Transverse colon (tissue), 4 donors: ENCODE data around the gene ALDH18A1. TPM values are rescaled to one million over a fixed set of nuclear protein-coding genes. Genes with fewer than 3 reads are reported as not detected.
"Not testable (repeated sequence)": the region's sequence is repeated elsewhere in the genome, so short reads cannot be mapped to it uniquely, and the experiment has no call there.

Experiments used
- DNase-seq: peaks from one replicate; pipeline ENCODE4 v3.0.0-alpha.2; 2019
- H3K27ac ChIP-seq, 4 donors: fragments of 200-600 bp; sonication (generic); 2 replicates each; pipeline ENCODE4 v1.5.1; 2016 to 2018; ENCODE audit warnings: inconsistent platforms in 4 of 4
- H3K27me3 ChIP-seq: fragments of 200-600 bp; sonication (generic); 2 replicates; pipeline ENCODE4 v1.5.1; 2017; ENCODE audit warnings: inconsistent platforms
- H3K36me3 ChIP-seq, 4 donors: fragments of 200-600 bp; sonication (generic); 2 replicates each; pipeline ENCODE4 v1.5.1; 2017 to 2019; ENCODE audit warnings: inconsistent platforms in 4 of 4
- H3K4me1 ChIP-seq, 4 donors: fragments of 200-600 bp; sonication (generic); 2 replicates each; pipeline ENCODE4 v1.5.1; 2017 to 2020; ENCODE audit warnings: inconsistent platforms in 4 of 4
- H3K4me3 ChIP-seq, 4 donors: fragments of 200-600 bp; sonication (generic); 1 replicate in 1 of 4; 2 replicates in 3 of 4; pipeline versions ENCODE4 v1.5.1 to v1.6.1; 2017 to 2019; ENCODE audit warnings: inconsistent platforms in 4 of 4
- H3K9me3 ChIP-seq, 2 donors: fragments of 200-600 bp; sonication (generic); 2 replicates each; pipeline ENCODE4 v1.5.1; 2017 to 2019; ENCODE audit warnings: inconsistent platforms in 2 of 2
- CTCF ChIP-seq, 5 experiments: fragments of 200-600 bp in 3 of 5; fragments of 450-650 bp in 2 of 5; sonication (generic) in 3 of 5; IDR thresholded peaks; 1 replicate in 2 of 5; 2 replicates in 3 of 5; pipeline ENCODE4 v1.5.1; 2016 to 2017; ENCODE audit warnings: antibody characterized with exemption in 5 of 5, inconsistent platforms in 3 of 5, mild to moderate bottlenecking in 2 of 5, moderate library complexity in 1 of 5
- EP300 ChIP-seq: sonication (generic); formaldehyde crosslinking; IDR thresholded peaks from one replicate; pipeline ENCODE4 v1.6.1; 2017; ENCODE audit warnings: antibody characterized with exemption, low read depth
- POLR2A ChIP-seq: fragments of 450-650 bp; IDR thresholded peaks from one replicate; pipeline ENCODE4 v1.6.1; 2016; ENCODE audit warnings: antibody characterized with exemption, mild to moderate bottlenecking, moderate library complexity
- POLR2AphosphoS5 ChIP-seq, 3 donors: sonication (generic); formaldehyde crosslinking; IDR thresholded peaks; one replicate each; pipeline ENCODE4 v1.6.1; 2016; ENCODE audit warnings: antibody characterized with exemption in 3 of 3
- WGBS, 2 donors: methylation state at CpG; one replicate each; pipeline ENCODE4 v1.1.5; 2018; ENCODE audit warnings: low coverage in 1 of 2; 5-methylcytosine and 5-hydroxymethylcytosine counted together
- in situ Hi-C, 4 donors: fragments of 200-750 bp; cut with MboI; loops; one replicate each; pipeline versions ENCODE4 v1.15.0 to v1.15.1; 2017; ENCODE audit warnings: low sequenced_read_pairs in 3 of 4, low pct_ligation_motif_present in 1 of 4, low pct_unique_long_range_greater_than_20kb in 1 of 4
- intact Hi-C: fragments of 100-400 bp; cut with DNase I; formaldehyde crosslinking; loops from one replicate; pipeline ENCODE4 v1.15.1; 2023; ENCODE audit warnings: low total_unique reads
- total RNA-seq, 4 donors: library from RNA; depleted of rRNA; stranded (reverse); fragments of >200 nt; gene quantifications; one replicate each; pipeline ENCODE4 v1.1.0, GENCODE V29; 2016

The ALDH18A1 gene
- total RNA-seq, 4 donors from 2014 or later, result 98.7 to 130 (median 116) TPM

- H3K4me1 ChIP-seq, result peaks cover 0 to 29% (median 21%) of the 10 kb centered on the region in 4 donors
- in situ Hi-C loops (loop anchor here in 1 of 4 donors (25.0 kb wide), 1 partner anchor 389 kb away; no protein-coding TSS in a partner anchor), intact Hi-C loops (no loop called here)
- WGBS, 2 donors, result 88 to 93% methylated on average over 3 to 4 of the region's 4 CpGs
- peaks cover 0 to 24% (median 10%) of the 10 kb centered on the region in 4 donors for H3K36me3 ChIP-seq
- peak overlapping the region in 2 of 4 donors; percentile 10 to 22 for H3K27ac ChIP-seq
- H3K4me3 ChIP-seq, result no peak overlapping the region
- TF ChIP-seq EP300 (no peak), CTCF (IDR thresholded peaks at IDR 0.05) (no peak), POLR2AphosphoS5 (IDR thresholded peaks at IDR 0.05) (no peak), POLR2A (no peak)
- no peak for DNase-seq
- no peaks in the 10 kb centered on the region for H3K27me3 ChIP-seq
- H3K9me3 ChIP-seq, result no peaks in the 10 kb centered on the region
Measured at GRCh38 chr10:95626500-95626899, 30.0 kb downstream of the ALDH18A1 start.

- in situ Hi-C loops, intact Hi-C loops, H3K4me1 ChIP-seq, H3K9me3 ChIP-seq, H3K4me3 ChIP-seq, DNase-seq, H3K27me3 ChIP-seq, H3K27ac ChIP-seq: not testable (repeated sequence)
- WGBS, 2 donors, result 87% methylated on average over 5 of the region's 5 CpGs; no CpG with 5 or more reads in 1 of the 2 donors
- peaks cover 0 to 41% (median 21%) of the 10 kb centered on the region in 4 donors for H3K36me3 ChIP-seq
Measured at GRCh38 chr10:95620415-95620814, 36.1 kb downstream of the ALDH18A1 start.

- in situ Hi-C loops, result no loop called here
- Histone ChIP-seq H3K27ac (no peak overlapping the region), H3K36me3 (peaks cover 0 to 40% (median 13%) of the 10 kb centered on the region in 4 donors)
Measured at GRCh38 chr10:95618101-95618500, 38.4 kb downstream of the ALDH18A1 start.

GRCh38 chr10:95616446-95616845 is 40.1 kb downstream of the ALDH18A1 start:
- Histone ChIP-seq H3K9me3 (no peaks in the 10 kb centered on the region), H3K36me3 (peaks cover 0 to 44% (median 12%) of the 10 kb centered on the region in 4 donors), H3K4me1 (peaks cover 5 to 19% (median 10%) of the 10 kb centered on the region in 4 donors), H3K27ac (no peak overlapping the region), H3K4me3 (no peak overlapping the region), H3K27me3 (no peaks in the 10 kb centered on the region)
- no peak for DNase-seq
- intact Hi-C loops (no loop called here), in situ Hi-C loops (no loop called here)
- TF ChIP-seq CTCF (IDR thresholded peaks at IDR 0.05) (no peak), POLR2AphosphoS5 (IDR thresholded peaks at IDR 0.05) (no peak), EP300 (no peak), POLR2A (no peak)
- WGBS, 2 donors, result 78 to 84% methylated on average over 1 to 4 of the region's 4 CpGs

More at GRCh38 chr10:95618101-95618500, 38.4 kb downstream of the ALDH18A1 start:
- Histone ChIP-seq H3K27me3 (no peaks in the 10 kb centered on the region), H3K4me1 (peaks cover 5 to 12% (median 9%) of the 10 kb centered on the region in 4 donors), H3K4me3 (no peak overlapping the region), H3K9me3 (no peaks in the 10 kb centered on the region)
- WGBS, 2 donors, result 70 to 83% methylated on average over 4 of the region's 4 CpGs
- TF ChIP-seq POLR2AphosphoS5 (IDR thresholded peaks at IDR 0.05) (no peak), CTCF (IDR thresholded peaks at IDR 0.05) (no peak), POLR2A (no peak), EP300 (no peak)
- intact Hi-C loops, result no loop called here
- no peak for DNase-seq

GRCh38 chr10:95613330-95613729 is 43.2 kb downstream of the ALDH18A1 start:
- intact Hi-C loops, result no loop called here
- Histone ChIP-seq H3K27ac (peak overlapping the region; percentile 56 to 80 (median 77)), H3K4me3 (no peak overlapping the region), H3K27me3 (no peaks in the 10 kb centered on the region), H3K4me1 (peaks cover 5 to 19% (median 10%) of the 10 kb centered on the region in 4 donors), H3K9me3 (no peaks in the 10 kb centered on the region), H3K36me3 (peaks cover 0 to 57% (median 12%) of the 10 kb centered on the region in 4 donors)
- in situ Hi-C loops, result no loop called here
- no peak for DNase-seq
- 53 to 71% methylated on average over 2 of the region's 2 CpGs for WGBS, 2 donors
- TF ChIP-seq POLR2AphosphoS5 (IDR thresholded peaks at IDR 0.05), result no peak
- TF ChIP-seq CTCF (IDR thresholded peaks at IDR 0.05), result no peak
- no peak for TF ChIP-seq POLR2A
- TF ChIP-seq EP300, result no peak
